ENCODE measurements around the gene OPN4.

Gene OPN4

DNA sequence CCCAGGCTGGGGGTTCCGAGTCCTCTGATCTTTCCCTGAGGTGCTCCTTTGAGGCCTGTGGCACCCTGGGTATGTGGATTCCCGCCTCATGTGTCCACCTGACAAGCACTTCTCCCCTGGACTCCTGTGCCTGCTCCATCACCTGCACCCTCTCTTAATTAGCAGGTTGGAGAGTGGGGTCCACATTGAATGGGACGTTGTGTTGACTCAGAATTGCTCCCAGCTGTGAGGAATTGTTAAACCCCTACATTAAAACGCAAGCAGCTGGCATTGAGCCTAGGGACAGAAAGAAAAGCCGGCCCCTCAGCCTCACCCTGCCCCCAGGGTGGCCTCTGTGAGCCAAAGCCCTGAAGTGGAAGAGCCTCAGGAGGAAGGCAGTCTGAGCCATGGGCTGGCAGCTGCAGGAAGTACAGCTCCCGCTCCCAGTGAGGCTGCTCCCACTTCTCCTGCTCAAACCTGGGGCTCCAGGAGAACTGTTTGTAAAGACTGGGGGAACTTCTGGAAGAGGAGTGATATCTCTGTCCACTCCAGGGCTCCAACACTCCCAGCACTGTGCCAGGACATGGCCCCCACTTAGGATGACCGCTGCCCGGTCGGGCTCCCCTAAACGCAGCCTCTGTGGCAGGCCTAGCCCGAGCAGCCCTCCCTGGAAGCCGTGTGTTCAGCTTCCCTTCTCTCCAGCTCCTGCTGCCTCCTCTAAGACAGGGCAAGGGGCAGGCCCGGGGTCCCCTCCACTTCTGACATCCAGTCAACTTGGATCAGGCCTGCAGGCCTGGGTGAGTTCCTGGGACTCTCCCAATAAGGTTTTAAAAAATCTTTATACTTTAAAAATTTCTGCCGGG lies 1.8 kb upstream of the OPN4 start:
- H3K4me3 Mint-ChIP-seq, result no peak overlapping the region
- intact Hi-C loops (cut with micrococcal nuclease), result no loop called here

GRCh38 chr10:86653379-86653778 lies 968 bp upstream of the OPN4 start:
- Mint-ChIP-seq H3K36me3 (ENCODE audit: low read depth) (no peaks in the 10 kb centered on the region), H3K9me3 (no peaks in the 10 kb centered on the region), H3K27me3 (no peaks in the 10 kb centered on the region), H3K4me3 (no peak overlapping the region), H3K4me1 (ENCODE audit: low read depth) (no peaks in the 10 kb centered on the region), H3K27ac (no peak overlapping the region)
- intact Hi-C loops (cut with micrococcal nuclease), result no loop called here

More for the DNA sequence above, 1.8 kb upstream of the OPN4 start:
- Mint-ChIP-seq H3K4me1 (ENCODE audit: low read depth) (no peaks in the 10 kb centered on the region), H3K27ac (no peak overlapping the region), H3K9me3 (no peaks in the 10 kb centered on the region), H3K27me3 (no peaks in the 10 kb centered on the region), H3K36me3 (ENCODE audit: low read depth) (no peaks in the 10 kb centered on the region)

- no peaks in the 10 kb centered on the region for H3K27me3 Mint-ChIP-seq
- H3K36me3 Mint-ChIP-seq (ENCODE audit: low read depth), result no peaks in the 10 kb centered on the region
- H3K4me3 Mint-ChIP-seq, result no peak overlapping the region
- H3K4me1 Mint-ChIP-seq (ENCODE audit: low read depth), result no peaks in the 10 kb centered on the region
- no peak overlapping the region for H3K27ac Mint-ChIP-seq
- intact Hi-C loops (cut with micrococcal nuclease), result no loop called here
- H3K9me3 Mint-ChIP-seq, result no peaks in the 10 kb centered on the region
These were observed 360 bp upstream of the OPN4 start for GRCh38 chr10:86653987-86654386.

DNA sequence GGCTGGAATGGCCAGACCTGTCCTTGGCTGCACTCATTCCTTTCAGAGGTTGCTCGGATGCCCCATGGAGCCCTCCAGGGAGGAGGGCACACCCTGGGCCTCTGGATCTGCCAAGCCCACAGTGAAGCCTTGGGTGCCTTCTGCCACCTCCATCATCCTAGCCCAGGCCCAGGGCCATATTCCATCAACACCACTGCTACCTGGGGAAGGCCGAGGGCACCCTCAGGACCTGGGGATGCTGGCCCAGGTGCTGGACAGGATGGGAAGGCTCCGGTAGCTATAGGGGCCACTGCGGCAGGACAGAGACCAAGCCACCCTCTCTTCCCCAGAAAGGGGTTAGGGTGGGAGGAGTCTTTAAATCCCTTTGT lies 810 bp downstream of the OPN4 start:
- Mint-ChIP-seq H3K36me3 (ENCODE audit: low read depth) (no peaks in the 10 kb centered on the region), H3K4me3 (no peak overlapping the region), H3K4me1 (ENCODE audit: low read depth) (no peaks in the 10 kb centered on the region), H3K9me3 (no peaks in the 10 kb centered on the region), H3K27me3 (no peaks in the 10 kb centered on the region), H3K27ac (no peak overlapping the region)
- intact Hi-C loops (cut with micrococcal nuclease), result no loop called here

GRCh38 chr10:86655596-86655995 lies 1.2 kb downstream of the OPN4 start:
- no peaks in the 10 kb centered on the region for H3K27me3 Mint-ChIP-seq
- H3K4me3 Mint-ChIP-seq, result no peak overlapping the region
- H3K27ac Mint-ChIP-seq, result no peak overlapping the region
- intact Hi-C loops (cut with micrococcal nuclease), result no loop called here
- no peaks in the 10 kb centered on the region for H3K36me3 Mint-ChIP-seq (ENCODE audit: low read depth)
- H3K4me1 Mint-ChIP-seq (ENCODE audit: low read depth), result no peaks in the 10 kb centered on the region
- H3K9me3 Mint-ChIP-seq, result no peaks in the 10 kb centered on the region

DNA sequence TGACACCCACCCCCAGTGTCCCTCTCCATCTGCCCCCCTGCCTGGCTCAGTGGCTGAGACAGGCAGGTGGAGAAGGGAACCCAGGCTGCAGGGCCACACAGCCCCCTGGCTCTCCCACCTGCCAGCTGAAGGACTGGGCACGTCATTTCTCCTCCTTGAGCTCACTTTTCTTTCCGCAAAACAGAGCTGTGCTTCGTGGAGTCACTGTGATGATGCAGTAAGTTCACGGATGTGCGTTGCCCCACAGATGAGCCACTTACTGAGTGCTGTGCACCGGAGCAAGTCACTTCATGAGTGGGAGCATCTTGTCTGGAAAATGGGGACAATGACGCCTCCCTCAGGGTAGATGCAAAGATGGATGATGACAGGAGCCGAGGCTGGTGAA lies 2.7 kb downstream of the OPN4 start:
- intact Hi-C loops (cut with micrococcal nuclease), result no loop called here
- H3K27me3 Mint-ChIP-seq, result no peaks in the 10 kb centered on the region
- H3K36me3 Mint-ChIP-seq (ENCODE audit: low read depth), result no peaks in the 10 kb centered on the region
- no peak overlapping the region for H3K4me3 Mint-ChIP-seq
- no peak overlapping the region for H3K27ac Mint-ChIP-seq
- H3K4me1 Mint-ChIP-seq (ENCODE audit: low read depth), result no peaks in the 10 kb centered on the region
- no peaks in the 10 kb centered on the region for H3K9me3 Mint-ChIP-seq

GRCh38 chr10:86657396-86658011 lies 3.2 kb downstream of the OPN4 start:
- no peaks in the 10 kb centered on the region for H3K4me1 Mint-ChIP-seq (ENCODE audit: low read depth)
- no peaks in the 10 kb centered on the region for H3K36me3 Mint-ChIP-seq (ENCODE audit: low read depth)
- no peak overlapping the region for H3K27ac Mint-ChIP-seq
- intact Hi-C loops (cut with micrococcal nuclease), result no loop called here
- H3K9me3 Mint-ChIP-seq, result no peaks in the 10 kb centered on the region
- H3K4me3 Mint-ChIP-seq, result no peak overlapping the region
- H3K27me3 Mint-ChIP-seq, result no peaks in the 10 kb centered on the region

- Mint-ChIP-seq H3K4me1 (ENCODE audit: low read depth) (no peaks in the 10 kb centered on the region), H3K36me3 (ENCODE audit: low read depth) (no peaks in the 10 kb centered on the region), H3K9me3 (no peaks in the 10 kb centered on the region), H3K4me3 (no peak overlapping the region), H3K27me3 (no peaks in the 10 kb centered on the region), H3K27ac (no peak overlapping the region)
- intact Hi-C loops (cut with micrococcal nuclease), result no loop called here
These were observed 4.0 kb downstream of the OPN4 start for GRCh38 chr10:86658261-86658741.

- H3K4me3 Mint-ChIP-seq, result no peak overlapping the region
- no peaks in the 10 kb centered on the region for H3K4me1 Mint-ChIP-seq (ENCODE audit: low read depth)
- intact Hi-C loops (cut with micrococcal nuclease), result no loop called here
- H3K36me3 Mint-ChIP-seq (ENCODE audit: low read depth), result no peaks in the 10 kb centered on the region
- H3K9me3 Mint-ChIP-seq, result no peaks in the 10 kb centered on the region
- no peaks in the 10 kb centered on the region for H3K27me3 Mint-ChIP-seq
- H3K27ac Mint-ChIP-seq, result no peak overlapping the region
These were observed 4.4 kb downstream of the OPN4 start for GRCh38 chr10:86658751-86659150.

DNA sequence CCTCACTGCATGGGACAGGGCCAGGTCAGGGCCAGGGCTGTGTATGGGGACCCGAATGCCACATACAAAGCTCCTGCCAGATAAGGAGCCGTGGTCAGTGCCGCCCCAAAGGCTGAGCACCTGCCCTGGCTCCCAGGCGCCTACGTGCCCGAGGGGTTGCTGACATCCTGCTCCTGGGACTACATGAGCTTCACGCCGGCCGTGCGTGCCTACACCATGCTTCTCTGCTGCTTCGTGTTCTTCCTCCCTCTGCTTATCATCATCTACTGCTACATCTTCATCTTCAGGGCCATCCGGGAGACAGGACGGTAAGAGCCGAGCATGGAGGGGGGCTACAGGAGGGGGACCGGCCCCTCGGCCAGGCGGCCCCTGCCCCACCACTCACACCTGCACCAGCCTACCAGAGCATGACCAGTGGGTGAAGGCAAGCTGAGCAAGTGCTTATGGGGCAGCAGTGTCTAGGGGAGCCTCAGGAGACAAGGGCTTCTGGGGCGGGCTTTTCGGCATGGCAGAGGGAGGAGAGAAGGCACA lies 4.9 kb downstream of the OPN4 start:
- H3K27ac Mint-ChIP-seq, result no peak overlapping the region
- intact Hi-C loops (cut with micrococcal nuclease), result no loop called here
- no peaks in the 10 kb centered on the region for H3K4me1 Mint-ChIP-seq (ENCODE audit: low read depth)
- no peak overlapping the region for H3K4me3 Mint-ChIP-seq
- H3K27me3 Mint-ChIP-seq, result no peaks in the 10 kb centered on the region
- no peaks in the 10 kb centered on the region for H3K9me3 Mint-ChIP-seq
- no peaks in the 10 kb centered on the region for H3K36me3 Mint-ChIP-seq (ENCODE audit: low read depth)

GRCh38 chr10:86659721-86660453 lies 5.5 kb downstream of the OPN4 start:
- Mint-ChIP-seq H3K27me3 (no peaks in the 10 kb centered on the region), H3K36me3 (ENCODE audit: low read depth) (no peaks in the 10 kb centered on the region), H3K27ac (no peak overlapping the region), H3K4me3 (no peak overlapping the region), H3K9me3 (no peaks in the 10 kb centered on the region), H3K4me1 (ENCODE audit: low read depth) (no peaks in the 10 kb centered on the region)
- intact Hi-C loops (cut with micrococcal nuclease), result no loop called here

- H3K4me1 Mint-ChIP-seq (ENCODE audit: low read depth), result no peaks in the 10 kb centered on the region
These were observed 7.0 kb downstream of the OPN4 start for GRCh38 chr10:86661161-86662025.

GRCh38 chr10:86662186-86663045 lies 8.1 kb downstream of the OPN4 start:
- Mint-ChIP-seq H3K27ac (no peak overlapping the region), H3K9me3 (no peaks in the 10 kb centered on the region), H3K4me1 (ENCODE audit: low read depth) (no peaks in the 10 kb centered on the region), H3K4me3 (no peak overlapping the region), H3K27me3 (no peaks in the 10 kb centered on the region), H3K36me3 (ENCODE audit: low read depth) (no peaks in the 10 kb centered on the region)
- intact Hi-C loops (cut with micrococcal nuclease), result no loop called here

More at GRCh38 chr10:86661161-86662025, 7.0 kb downstream of the OPN4 start:
- Mint-ChIP-seq H3K27me3 (no peaks in the 10 kb centered on the region), H3K36me3 (ENCODE audit: low read depth) (no peaks in the 10 kb centered on the region), H3K9me3 (no peaks in the 10 kb centered on the region), H3K4me3 (no peak overlapping the region), H3K27ac (no peak overlapping the region)
- intact Hi-C loops (cut with micrococcal nuclease), result no loop called here

All from dendritic cell treated with granulocyte-macrophage colony-stimulating factor and Interleukin-4, amounts not matched to agents 40 ng/mL and 50 ng/mL, for 4 days (primary cell).